ENCODE results near the gene GOLT1A.

GOLT1A gene

GRCh38 chr1:204190212-204191211, 23.3 kb downstream of the GOLT1A start:
- no peak for ATAC-seq

GRCh38 chr1:204188959-204189639, 24.7 kb downstream of the GOLT1A start:
- ATAC-seq: peak in 1 of 2 donors; percentile 10

- ATAC-seq: no peak
These were observed 27.2 kb downstream of the GOLT1A start for GRCh38 chr1:204186597-204186996.

GRCh38 chr1:204181116-204181515, 32.7 kb downstream of the GOLT1A start:
- no peak for ATAC-seq

GRCh38 chr1:204180133-204180532, 33.7 kb downstream of the GOLT1A start:
- no peak for ATAC-seq

GRCh38 chr1:204178487-204179281, 35.1 kb downstream of the GOLT1A start:
- ATAC-seq: no peak

- no peak for ATAC-seq
These were observed 36.7 kb downstream of the GOLT1A start for GRCh38 chr1:204177133-204177532.

GRCh38 chr1:204176049-204176448, 37.7 kb downstream of the GOLT1A start:
- no peak for ATAC-seq

- no peak for ATAC-seq
These were observed 38.8 kb downstream of the GOLT1A start for GRCh38 chr1:204174958-204175357.

GRCh38 chr1:204172404-204173029, 41.3 kb downstream of the GOLT1A start:
- ATAC-seq: no peak

GRCh38 chr1:204171751-204172178, 42.0 kb downstream of the GOLT1A start:
- ATAC-seq: no peak

GRCh38 chr1:204170494-204171155, 43.2 kb downstream of the GOLT1A start:
- no peak for ATAC-seq

GRCh38 chr1:204169858-204170257, 43.9 kb downstream of the GOLT1A start:
- ATAC-seq: no peak

- no peak for ATAC-seq
These were observed 46.1 kb downstream of the GOLT1A start for GRCh38 chr1:204167730-204168129.

- ATAC-seq: no peak
These were observed 47.6 kb downstream of the GOLT1A start, which contains the start of gene REN for GRCh38 chr1:204166219-204166618. TSS of gene REN (minus strand) at chr1:204166337. CDS start at chr1:204166293, 44 bp downstream.

- ATAC-seq: peak; percentile 84 to 86
These were observed 51.2 kb downstream of the GOLT1A start for GRCh38 chr1:204162494-204163074.

- ATAC-seq: no peak
These were observed 51.9 kb downstream of the GOLT1A start for GRCh38 chr1:204161609-204162493.

GRCh38 chr1:204157962-204158361, 55.8 kb downstream of the GOLT1A start:
- ATAC-seq: no peak

- ATAC-seq: no peak
These were observed 57.9 kb downstream of the GOLT1A start for GRCh38 chr1:204155881-204156280.

- no peak for ATAC-seq
These were observed 59.1 kb downstream of the GOLT1A start for GRCh38 chr1:204154568-204155255.
